A204.1 (cell line): ENCODE results near the gene NPC1.
"Not testable (repeated sequence)": the region's sequence is repeated elsewhere in the genome, so short reads cannot be mapped to it uniquely, and the experiment has no call there.

Experiments used
- FAIRE-seq: peaks from 2 replicates; lab custom pipeline; 2012; peaks lifted over from hg19 to GRCh38; lab: Jason Lieb, UNC

NPC1 gene

DNA sequence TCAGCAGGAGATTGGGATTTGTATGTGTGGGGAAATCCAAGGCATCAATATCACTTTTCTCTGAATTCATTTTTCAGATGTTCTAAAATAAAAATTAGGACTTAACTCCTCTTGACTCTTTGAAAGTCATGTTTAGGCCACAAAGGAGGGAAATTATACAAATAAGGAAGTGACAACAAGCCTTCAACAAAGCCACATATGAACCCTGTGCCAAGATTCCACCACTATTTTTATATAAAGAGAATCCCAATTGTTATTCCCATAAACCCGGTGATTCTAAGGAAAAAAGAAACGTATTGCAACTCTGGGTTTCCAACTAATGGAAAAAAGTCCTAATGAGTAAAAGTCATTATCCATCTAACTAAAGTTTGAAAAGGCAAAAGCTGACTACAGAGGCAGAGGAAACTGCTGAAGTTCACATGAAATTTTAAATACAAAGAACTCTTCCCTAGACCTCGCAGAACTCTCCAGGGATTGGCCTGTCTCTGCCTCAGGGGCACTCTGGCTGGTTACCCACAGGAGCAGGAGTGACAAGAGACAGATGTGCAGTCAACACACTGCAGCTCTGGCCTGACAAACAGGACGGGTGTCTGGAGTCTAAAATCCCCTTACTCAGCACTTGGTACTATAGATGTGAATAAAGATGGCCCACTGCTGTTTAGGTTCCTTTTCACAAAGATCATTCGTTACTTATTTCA lies 11.5 kb downstream of the NPC1 start:
- no peak for FAIRE-seq

DNA sequence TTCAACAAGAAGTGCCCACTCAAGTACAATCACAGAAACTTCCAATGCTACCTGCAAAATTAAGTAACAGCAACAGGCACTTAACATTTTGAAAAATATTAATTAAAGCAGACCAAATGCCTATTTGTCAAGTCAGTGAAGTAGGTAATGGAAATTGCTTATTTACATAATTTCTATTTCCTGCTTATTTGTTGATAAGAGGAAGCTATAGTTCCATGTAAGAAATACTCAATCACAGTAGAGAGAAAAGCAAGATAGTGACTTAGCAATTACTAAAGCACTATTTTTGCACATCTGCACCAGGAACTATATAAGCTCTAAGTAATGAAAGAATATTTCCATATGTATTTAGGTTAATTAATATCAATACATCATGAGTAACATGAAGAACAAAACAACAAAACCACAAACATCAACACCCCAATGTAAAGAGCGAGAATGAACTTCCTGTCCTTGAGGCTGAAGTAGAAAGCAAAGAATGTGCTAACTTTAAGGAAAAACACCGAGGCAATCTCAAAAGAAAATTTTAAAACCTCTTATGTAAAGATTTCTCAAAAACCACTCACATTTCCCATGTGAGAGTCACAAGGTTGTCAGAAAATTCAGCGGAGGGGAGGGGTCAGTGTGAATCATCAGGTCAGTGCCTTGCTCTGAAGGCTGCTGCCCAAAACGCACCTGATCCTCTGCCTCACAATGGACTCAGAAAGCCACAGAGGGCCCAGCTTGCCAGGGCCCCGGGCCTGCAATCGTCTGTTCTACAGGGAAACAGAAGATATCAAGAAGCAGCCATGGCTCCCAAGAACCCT lies 12.5 kb downstream of the NPC1 start:
- no peak for FAIRE-seq

DNA sequence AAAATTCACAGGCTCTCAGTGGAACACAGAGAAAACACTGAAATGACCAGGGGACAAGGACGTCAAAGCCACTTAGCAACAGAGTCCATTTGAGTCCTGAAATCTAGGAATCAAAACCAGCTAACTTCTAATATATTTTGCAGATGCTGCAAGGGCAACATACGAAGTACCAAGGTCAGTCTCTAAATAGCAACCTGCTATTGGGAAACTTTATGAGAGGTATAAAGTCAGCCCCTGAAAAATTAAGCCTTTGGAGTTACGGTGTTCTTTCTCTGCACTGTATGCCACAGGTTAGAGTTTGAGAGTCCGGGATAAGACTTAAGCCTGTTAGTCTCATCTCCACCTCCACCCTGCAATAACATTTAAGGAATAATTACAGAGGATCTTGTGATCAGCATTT lies 13.3 kb downstream of the NPC1 start:
- FAIRE-seq, result no peak

DNA sequence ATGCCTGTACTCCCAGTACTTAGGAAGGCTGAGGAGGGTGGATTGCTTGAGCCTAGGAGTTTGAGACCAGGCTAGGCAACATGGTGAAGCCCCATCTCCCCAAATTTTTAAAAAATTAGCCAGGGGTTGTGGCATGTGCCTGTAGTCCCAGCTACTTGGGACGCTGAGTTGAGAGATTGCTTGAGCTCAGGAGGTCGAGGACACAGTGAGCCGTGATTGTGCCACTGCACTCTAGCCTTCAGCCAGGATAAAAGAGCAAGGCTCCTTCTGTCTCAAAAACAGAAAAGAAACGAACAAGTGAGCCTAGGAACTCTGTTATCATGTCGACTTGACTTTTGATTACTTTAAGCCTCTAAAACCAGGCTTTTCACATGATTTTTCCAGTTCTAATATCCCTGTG lies 13.7 kb downstream of the NPC1 start:
- no peak for FAIRE-seq

DNA sequence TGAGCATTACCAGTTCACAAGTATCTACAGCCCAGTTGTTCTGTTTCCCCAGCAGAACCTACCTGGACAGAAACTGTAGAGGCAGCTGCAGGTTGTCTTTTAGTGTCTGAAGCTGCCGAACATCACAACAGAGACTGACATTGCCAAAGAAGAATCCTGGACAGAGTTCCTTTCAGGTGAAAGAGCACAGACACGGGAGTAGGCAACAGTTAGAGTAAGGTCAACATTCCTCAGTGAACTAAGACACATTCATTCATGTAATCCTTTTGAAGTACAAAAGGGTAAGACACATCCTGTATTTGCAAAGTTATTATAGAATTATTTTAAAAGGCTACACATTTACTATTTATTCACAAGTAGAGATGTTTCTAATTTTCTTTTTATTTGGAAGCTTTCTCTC lies 14.3 kb downstream of the NPC1 start:
- no peak for FAIRE-seq

DNA sequence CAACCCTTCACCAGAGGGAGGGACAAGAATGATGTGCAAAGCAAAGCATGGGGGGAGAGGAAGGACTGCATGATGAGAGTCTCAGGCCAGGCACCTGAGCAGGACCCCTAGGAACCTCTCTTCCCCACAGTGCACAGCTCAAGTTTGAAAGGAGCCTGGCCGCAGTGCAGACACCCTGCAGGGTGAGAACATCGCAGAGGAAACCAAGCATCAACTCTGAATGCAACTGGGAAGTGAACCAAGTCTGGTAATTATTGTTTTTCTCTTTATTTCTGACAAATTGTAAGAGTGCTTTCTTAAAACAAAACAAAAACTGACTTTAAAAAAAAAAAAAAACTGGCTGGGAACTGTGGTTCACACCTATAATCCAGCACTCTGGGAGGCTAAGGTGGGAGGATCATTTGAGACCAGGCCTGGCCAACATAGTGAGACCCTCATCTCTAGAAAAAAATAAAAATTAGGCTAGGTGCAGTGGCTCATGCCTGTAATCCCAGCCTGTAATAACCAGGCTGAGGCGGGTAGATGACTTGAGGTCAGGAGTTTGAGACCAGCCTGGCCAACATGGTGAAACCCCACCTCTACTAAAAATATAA lies 15.3 kb downstream of the NPC1 start:
- no peak for FAIRE-seq

DNA sequence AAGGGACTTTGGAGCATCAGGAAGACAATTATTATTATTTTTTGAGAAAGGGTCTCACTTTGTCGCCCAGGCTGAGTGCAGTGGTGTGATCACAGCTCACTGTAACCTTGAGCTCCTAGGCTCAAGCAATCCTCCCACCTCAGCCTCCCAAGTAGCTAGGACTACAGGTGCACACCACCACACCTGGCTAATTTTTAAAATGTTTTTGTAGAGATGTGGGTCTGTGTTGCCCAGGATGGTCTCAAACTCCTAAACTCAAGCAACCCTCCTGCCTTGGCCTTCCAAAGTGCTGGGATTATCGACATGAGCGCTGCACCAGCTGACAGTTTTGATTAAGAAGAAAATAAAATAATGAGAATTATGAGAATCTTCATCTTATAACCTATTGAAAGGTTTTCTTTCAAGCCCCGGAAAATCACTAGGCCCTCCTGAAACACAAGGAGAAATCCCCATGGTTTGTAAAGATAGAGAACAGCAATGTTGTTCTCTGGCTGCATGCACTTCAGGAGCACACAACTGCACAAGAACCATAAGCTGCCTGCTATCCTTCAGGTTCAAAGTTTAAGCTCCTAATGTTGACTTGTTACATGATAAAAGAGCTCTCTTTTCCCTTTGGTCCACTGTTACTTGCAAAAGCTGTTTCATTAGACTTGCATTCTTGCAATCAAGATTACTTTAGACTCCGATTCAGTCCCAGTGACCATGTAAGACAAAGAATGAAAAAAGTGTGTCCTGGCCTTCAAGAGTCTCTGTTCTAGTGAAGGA lies 16.8 kb downstream of the NPC1 start:
- FAIRE-seq, result no peak

DNA sequence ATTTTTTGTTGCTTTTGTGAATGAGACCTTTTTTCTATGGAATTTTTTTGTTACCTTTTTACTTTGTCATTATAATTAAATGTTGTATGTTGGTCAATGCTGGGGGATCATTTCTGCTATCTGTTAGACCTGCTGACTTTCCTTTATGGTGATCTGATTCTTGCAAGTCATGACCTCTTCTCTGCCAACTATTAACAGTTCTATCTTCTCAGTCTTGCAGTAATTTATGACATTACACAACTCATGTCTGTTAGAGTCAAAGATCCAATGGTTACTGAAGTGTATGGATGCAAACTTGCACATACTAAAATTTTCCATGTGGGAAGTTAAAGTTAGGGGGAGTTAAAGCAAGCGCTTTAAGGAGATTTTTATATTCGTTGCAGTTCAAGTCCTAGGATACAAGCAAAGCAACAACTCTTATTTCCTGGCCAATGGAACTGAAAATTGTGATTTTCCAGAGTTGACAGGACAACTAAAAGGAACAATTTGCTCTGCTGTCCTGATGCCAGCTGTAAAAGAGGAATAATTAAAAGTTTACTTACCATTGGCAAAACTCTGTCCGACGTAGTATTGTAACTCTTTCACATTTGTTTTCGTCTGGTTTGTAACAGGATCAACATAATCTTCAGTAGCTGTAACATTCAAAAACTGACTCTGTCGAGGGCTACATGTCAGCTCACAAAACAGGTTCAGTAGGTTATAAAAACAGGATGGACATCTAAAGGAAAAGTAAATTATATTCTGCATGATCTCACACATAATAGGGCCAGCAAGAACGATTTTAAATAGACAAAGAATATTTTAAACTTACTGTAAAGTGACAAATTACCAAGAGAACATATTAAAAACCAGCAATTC lies 17.8 kb downstream of the NPC1 start:
- no peak for FAIRE-seq

DNA sequence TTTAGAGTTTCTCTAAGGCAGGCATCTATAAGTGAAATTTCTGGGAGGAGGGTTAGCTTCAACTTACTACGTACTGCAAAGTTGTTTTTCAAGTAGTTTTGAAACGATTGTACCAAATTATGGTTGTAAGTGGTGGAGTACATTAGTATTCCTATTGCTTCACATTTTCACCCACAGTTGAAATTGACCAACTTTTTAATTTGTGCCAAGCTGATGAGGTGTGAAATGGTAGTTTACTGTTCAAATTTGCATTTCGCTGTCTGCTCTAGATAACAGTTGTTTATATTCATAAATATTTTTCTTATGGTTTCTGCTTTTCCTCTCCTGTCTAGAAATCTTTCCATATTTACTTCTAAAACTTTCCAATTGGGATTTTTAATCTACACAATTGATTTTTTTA lies 18.6 kb downstream of the NPC1 start:
- no peak for FAIRE-seq

DNA sequence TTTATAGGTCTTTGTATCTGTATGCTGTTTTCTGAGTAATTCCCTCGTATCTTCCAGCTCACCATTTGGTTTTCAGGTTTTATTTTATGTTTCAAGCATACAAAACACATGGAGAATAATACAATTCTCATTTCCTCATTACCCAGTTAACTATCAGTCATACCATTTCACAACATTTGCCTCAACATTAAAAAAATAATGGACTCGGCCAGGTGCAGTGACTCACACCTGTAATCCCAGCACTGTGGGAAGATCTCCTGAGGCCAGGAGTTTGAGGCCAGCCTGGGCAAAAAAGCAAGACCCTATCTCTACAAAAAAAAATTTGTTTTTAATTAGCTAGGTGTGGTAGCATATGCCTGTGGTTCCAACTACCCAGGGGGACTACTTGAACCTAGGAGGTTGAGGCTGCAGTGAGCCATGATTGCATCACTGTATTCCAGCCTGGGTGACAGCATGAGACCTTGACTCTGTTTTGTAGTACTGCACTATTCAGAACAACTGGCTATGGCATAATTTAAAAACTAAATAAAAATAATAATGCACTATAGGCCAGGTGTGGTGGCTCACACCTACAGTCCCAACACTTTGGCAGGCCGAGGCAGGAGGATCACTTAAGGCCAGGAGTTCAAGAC lies 20.3 kb downstream of the NPC1 start:
- FAIRE-seq, result no peak

DNA sequence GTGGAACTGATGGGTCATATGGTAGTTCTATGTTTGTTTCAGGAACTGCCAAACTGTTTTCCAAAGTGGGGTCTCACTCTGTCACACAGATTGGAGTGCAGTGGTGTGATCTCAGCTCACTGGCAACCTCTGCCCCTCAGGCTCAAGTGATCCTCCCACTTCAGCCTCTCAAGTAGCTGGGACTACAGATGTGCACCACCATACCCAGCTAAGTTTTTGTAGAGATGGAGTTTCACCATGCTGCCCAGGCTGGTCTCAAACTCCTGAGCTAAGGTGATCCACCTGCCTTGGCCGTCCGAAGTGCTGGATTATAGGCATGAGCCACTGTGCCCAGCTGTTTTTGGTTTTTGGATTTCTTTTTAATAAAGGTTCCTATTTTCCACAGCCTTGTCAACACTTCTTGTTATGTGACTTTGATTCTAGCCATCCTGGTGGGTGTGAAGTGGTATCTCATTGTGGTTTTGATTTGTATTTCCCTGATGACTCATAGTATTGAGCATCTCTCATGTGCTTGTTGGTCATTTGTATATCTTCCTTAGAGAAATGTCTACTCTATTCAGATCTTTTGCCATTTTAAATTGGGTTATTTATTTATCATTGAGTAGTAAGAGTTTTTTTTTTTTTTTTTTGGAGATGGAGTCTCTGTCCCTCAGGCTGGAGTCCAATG lies 22.8 kb downstream of the NPC1 start:
- FAIRE-seq, result no peak

DNA sequence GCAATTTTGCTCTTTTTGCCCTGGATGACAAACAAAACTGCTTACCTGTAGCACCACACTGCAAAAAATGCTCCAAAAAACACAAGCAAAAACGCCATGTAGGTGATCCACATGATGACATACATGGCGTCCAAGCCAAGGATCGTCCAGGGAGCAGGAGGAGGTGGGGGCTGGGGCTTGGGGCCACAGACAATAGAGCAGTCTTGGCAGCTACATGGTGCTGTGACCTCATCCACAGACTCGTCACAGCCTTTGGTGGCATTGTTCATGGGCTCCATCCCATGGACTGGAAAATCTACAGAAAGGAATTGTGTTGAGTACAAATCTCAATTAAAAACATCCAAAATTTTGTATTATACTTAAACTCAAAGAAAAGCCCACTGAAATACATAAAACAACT lies 26.1 kb downstream of the NPC1 start:
- no peak for FAIRE-seq

DNA sequence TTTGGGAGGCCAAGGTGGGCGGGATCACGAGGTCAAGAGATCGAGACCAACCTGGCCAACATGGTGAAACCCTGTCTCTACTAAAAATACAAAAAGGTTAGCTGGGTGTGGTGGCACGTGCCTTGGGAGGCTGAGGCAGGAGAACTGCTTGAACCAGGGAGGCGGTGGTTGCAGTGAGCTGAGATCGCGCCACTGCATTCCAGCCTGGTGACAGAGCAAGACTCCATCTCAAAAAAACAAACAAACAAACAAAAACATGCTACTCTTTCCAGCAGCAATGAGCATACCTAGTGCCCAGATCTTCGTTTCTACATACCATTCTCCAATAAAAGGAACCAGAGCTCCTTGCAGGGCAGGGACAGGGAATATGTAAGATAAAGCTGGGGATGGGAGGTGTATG lies 28.8 kb downstream of the NPC1 start:
- FAIRE-seq, result not testable (repeated sequence)

DNA sequence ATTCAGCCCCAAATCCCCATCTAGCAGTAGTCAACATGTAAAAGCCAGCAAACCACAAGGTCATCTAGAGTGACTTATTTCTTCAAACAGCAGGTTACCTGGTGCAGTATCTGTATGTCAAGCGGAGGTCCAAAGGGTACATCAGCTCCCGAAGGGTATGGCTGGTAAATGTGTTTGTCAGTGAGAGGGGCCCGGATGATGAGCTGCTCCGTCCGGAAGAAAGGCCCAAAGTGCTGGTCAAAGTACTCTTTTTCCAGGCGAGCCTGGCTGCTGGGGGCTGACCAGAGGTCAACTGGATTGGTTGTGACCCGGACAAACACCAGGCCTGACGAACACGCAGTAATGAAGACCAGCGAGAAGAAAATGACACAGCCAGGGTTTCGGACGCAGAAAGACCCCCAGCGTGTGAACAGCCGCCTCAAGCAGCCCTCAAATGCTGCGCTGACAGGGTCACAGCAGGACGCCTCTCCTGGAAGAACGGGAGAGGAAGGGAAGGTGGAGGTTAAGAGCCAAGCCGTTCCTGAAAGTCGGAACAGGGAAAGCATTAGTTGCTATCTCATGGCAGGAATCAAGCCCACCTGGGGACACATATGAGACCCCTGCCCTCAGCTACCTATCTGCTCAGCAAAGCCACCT lies 30.0 kb downstream of the NPC1 start:
- FAIRE-seq, result no peak

DNA sequence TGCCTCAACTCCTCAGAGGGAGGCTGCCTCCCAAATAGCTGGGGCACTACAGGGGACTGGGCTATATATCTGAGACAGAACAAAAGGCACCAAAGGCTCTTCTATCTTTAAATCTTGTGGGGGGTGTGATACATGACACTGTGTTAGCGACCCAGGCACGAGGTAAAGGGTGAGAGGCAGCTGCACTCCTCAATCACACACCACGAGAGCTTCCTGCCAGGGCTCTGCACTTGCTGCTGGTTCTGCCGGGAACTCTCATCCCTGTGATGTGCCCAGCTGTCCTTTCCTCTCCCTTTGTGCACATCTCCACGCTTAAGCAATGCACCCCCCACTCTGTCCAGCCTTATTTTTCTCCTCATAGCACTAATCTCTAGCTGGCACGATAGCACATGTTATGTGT lies 32.4 kb downstream of the NPC1 start:
- no peak for FAIRE-seq

DNA sequence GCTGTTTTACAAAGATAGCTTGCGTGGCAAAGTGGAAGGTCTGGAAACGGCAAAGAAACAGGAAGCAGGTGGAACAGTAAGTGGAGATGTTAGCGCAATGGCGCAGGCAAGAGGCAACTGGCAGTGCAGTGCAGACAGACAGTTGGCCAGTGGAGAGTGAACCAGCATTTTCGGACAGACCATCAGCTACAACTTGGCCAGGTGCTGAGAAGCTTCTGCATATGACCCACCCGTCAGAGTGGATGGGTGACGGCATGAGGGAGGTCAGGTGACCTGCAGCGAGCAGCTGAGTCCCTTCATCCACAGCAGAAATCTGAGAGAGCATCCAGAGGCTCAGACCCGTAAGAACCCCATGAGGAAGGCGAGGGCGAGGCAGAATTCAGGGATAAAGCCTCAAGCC lies 33.8 kb downstream of the NPC1 start:
- FAIRE-seq, result no peak

DNA sequence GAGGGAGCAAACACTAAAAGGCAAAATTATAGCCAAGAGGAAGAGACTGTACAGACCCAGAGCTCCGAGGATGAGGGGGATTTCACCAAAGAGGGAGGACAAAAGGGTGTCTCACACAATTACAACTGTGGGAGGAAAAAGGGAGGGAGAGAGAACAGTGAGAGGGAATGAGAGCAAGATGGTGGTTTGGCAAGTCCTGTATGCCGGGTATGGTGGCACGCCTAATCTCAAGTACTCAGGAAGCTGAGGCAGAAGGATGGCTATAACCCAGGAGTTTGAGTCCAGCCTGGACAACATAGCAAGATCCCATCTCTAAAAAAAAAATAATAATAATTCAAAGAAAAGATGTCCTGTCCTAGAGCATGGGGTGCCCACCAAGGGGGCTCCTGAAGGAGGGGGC lies 34.3 kb downstream of the NPC1 start:
- FAIRE-seq, result no peak

DNA sequence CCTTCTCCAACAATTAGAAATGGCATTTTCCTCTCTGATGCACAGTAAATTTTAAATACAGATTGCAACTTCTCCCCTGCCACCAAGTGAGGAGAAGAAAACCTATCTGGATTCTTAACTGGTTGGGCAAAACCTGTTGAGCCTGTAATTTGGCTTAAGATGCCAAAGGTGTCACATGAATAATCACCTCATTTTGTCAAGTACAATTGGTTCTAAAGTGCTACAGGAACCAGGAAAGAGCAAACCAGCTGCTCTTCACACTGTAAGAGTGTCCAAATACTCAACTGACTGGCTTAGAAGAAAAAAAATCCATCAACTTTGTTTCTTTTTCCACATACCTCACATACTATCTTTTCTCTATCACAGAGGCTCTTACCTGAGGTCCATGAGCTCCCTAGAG lies 35.4 kb downstream of the NPC1 start:
- FAIRE-seq, result no peak

DNA sequence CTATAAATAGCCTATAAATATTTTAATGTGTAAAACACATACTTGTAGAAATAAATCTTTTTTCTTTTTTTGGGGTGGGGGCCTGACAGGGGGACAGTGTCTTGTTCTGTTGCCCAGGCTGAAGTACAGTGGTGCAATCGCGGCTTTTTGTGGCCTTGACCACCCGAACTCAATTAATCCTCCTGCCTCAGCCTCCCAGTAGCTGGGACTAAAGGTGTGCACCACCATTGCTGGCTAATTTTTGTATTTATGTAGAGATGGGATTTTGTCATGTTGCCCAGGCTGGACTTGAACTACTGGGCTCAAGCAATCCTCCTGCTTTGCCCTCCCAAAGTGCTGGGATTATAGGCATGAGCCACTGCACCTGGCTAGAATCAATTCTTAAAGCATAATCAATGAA lies 37.6 kb downstream of the NPC1 start:
- no peak for FAIRE-seq

DNA sequence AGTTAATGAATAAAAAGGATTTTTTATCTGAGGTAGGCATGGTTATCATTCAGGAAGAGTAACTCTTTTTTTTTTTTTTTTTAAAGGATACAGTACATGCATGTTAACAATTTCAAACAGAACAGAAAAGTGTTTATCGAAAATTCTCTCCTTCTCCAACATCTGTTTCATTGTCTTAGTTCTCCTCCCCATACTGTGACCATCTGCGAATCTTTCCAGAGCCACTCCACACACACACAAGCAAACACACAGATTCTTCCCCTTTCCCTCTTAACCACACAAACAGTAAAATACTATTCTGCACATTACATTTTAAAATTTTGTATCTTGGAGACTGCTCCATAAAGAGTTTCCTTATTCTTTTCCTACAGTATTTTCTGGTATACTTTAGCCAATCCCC lies 38.0 kb downstream of the NPC1 start:
- FAIRE-seq, result no peak
